SKM-1 (cell line): ENCODE data around the gene FLNA.

Source experiments
- DNase-seq: peaks from one replicate; lab custom pipeline; 2025; ENCODE audit not compliant: unreplicated experiment; lab: John Stamatoyannopoulos, UW

Gene FLNA

GRCh38 chrX:154376774-154377173 is 2.3 kb upstream of the FLNA start:
- DNase-seq = no peak

GRCh38 chrX:154375156-154375504 is 696 bp upstream of the FLNA start:
- DNase-seq = no peak

- DNase-seq = no peak
Measured at GRCh38 chrX:154373340-154374306, 811 bp downstream of the FLNA start.

- DNase-seq = no peak
Measured at GRCh38 chrX:154372612-154373022, 1.8 kb downstream of the FLNA start.

- no peak for DNase-seq
Measured at GRCh38 chrX:154371789-154372300, 2.6 kb downstream of the FLNA start.

- DNase-seq = peak; percentile 63
Measured at GRCh38 chrX:154371017-154371788, 3.2 kb downstream of the FLNA start.

- no peak for DNase-seq
Measured at GRCh38 chrX:154370300-154371016, 4.0 kb downstream of the FLNA start.

GRCh38 chrX:154369449-154370299 is 4.8 kb downstream of the FLNA start:
- no peak for DNase-seq

- DNase-seq = peak; percentile 86
Measured at GRCh38 chrX:154368630-154369448, 5.6 kb downstream of the FLNA start.

GRCh38 chrX:154367474-154368308 is 6.7 kb downstream of the FLNA start:
- no peak for DNase-seq

GRCh38 chrX:154366666-154367055 is 7.8 kb downstream of the FLNA start:
- DNase-seq = no peak

GRCh38 chrX:154365997-154366665 is 8.3 kb downstream of the FLNA start:
- no peak for DNase-seq

GRCh38 chrX:154365052-154365600 is 9.3 kb downstream of the FLNA start:
- no peak for DNase-seq

GRCh38 chrX:154363706-154364439 is 10.6 kb downstream of the FLNA start:
- no peak for DNase-seq

- DNase-seq = no peak
Measured at GRCh38 chrX:154362085-154362742, 12.2 kb downstream of the FLNA start.

GRCh38 chrX:154360155-154360713 is 14.2 kb downstream of the FLNA start:
- no peak for DNase-seq
